ENCODE measurements around the gene RAB3C. TPM values are rescaled to one million over a fixed set of nuclear protein-coding genes. Genes with fewer than 3 reads are reported as not detected.

Gene RAB3C
- total RNA-seq, 6 experiments from 2014 or later, result 0.18 to 2.6 (median 0.99) TPM

DNA sequence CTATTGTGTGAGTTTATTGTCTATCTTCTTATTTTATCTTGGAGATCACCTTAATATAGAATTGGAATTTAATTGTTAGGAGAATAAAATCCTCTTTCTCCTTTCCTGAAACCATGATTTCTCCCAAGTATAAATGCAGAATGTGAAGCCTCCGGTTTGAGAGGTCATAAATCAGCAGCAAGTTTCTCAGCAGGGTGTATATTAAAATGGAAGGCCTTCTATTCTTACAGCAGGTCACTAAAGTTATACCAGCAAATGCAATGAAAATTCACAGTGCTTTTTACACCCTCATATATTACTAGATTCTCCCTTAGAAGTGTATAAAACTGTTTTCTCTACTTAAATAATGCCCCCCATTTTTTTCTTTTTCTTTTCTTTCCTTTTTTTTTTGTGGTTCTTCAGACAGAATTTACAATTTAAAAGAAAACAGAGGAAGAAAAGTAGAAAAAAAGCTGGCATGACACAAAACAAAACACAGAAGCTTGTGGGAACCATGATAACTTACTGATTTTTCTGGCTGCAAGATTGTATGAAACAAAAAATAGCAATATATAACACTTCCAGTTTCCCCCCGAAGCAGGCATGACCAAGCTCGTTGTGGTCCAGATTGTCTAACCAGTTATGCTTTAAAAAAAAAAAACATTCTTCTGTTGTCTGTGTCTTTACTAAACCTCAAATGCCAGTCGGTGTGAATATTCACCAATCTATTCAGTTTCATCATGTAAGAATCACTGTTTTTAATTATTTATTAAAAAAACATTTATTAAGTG is 211.2 kb downstream of the RAB3C start:
- H3K9me3 ChIP-seq, result no peaks in the 10 kb centered on the region
- ATAC-seq (no peak), DNase-seq (no peak)
- H3K27me3 ChIP-seq, result no peaks in the 10 kb centered on the region
- no peak overlapping the region for H3K27ac ChIP-seq
- TF ChIP-seq POLR2A (IDR thresholded peaks at IDR 0.05), result no peak
- TF ChIP-seq, protein P1, sequence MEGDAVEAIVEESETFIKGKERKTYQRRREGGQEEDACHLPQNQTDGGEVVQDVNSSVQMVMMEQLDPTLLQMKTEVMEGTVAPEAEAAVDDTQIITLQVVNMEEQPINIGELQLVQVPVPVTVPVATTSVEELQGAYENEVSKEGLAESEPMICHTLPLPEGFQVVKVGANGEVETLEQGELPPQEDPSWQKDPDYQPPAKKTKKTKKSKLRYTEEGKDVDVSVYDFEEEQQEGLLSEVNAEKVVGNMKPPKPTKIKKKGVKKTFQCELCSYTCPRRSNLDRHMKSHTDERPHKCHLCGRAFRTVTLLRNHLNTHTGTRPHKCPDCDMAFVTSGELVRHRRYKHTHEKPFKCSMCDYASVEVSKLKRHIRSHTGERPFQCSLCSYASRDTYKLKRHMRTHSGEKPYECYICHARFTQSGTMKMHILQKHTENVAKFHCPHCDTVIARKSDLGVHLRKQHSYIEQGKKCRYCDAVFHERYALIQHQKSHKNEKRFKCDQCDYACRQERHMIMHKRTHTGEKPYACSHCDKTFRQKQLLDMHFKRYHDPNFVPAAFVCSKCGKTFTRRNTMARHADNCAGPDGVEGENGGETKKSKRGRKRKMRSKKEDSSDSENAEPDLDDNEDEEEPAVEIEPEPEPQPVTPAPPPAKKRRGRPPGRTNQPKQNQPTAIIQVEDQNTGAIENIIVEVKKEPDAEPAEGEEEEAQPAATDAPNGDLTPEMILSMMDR (IDR thresholded peaks at IDR 0.05), result no peak
- 31% methylated on average over 4 of the region's 4 CpGs for WGBS (ENCODE audit: insufficient coverage, low coverage, low lambda C conversion rate, missing lambda C conversion rate)
- intact Hi-C loops (cut with DNase I), result no loop called here
- no peak overlapping the region for H3K4me3 ChIP-seq
- no peaks in the 10 kb centered on the region for H3K4me1 ChIP-seq
- no peaks in the 10 kb centered on the region for H3K36me3 ChIP-seq

DNA sequence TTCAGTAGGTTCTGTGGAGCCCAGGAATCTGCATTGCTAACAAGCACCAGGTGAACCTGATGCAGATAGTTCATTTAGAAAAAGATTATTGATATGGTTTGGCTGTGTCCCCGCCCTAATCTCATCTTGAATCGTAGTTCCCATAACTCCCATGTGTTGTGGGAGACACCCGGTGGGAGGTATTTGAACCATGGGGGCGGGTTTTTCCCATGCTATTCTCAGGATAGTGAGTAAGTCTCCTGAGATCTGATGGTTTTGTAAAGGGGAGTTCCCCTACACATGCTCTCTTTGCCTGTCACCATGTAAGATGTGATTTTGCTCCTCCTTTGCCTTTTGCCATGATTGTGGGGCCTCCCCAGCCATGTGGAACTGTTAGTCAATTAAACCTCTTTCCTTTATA is 212.0 kb downstream of the RAB3C start:
- Histone ChIP-seq H3K27ac (no peak overlapping the region), H3K27me3 (no peaks in the 10 kb centered on the region), H3K4me1 (no peaks in the 10 kb centered on the region), H3K36me3 (no peaks in the 10 kb centered on the region), H3K4me3 (no peak overlapping the region), H3K9me3 (no peaks in the 10 kb centered on the region)
- 88% methylated on average over 2 of the region's 4 CpGs for WGBS (ENCODE audit: insufficient coverage, low coverage, low lambda C conversion rate, missing lambda C conversion rate)
- TF ChIP-seq, protein P1 (IDR thresholded peaks at IDR 0.05), result no peak
- TF ChIP-seq POLR2A (IDR thresholded peaks at IDR 0.05), result no peak
- ATAC-seq (no peak), DNase-seq (no peak)
- intact Hi-C loops (cut with DNase I), result no loop called here

GRCh38 chr5:58795327-58795726 is 212.5 kb downstream of the RAB3C start:
- intact Hi-C loops (cut with DNase I), result no loop called here
- H3K4me3 ChIP-seq, result no peak overlapping the region
- no peaks in the 10 kb centered on the region for H3K9me3 ChIP-seq
- H3K36me3 ChIP-seq, result no peaks in the 10 kb centered on the region
- ATAC-seq (peak in 3 of 4 donors; percentile 82 to 91 (median 82)), DNase-seq (no peak)
- H3K4me1 ChIP-seq, result no peaks in the 10 kb centered on the region
- H3K27me3 ChIP-seq, result no peaks in the 10 kb centered on the region
- TF ChIP-seq, protein P1 (IDR thresholded peaks at IDR 0.05), result no peak
- no peak for TF ChIP-seq POLR2A (IDR thresholded peaks at IDR 0.05)
- H3K27ac ChIP-seq, result no peak overlapping the region

DNA sequence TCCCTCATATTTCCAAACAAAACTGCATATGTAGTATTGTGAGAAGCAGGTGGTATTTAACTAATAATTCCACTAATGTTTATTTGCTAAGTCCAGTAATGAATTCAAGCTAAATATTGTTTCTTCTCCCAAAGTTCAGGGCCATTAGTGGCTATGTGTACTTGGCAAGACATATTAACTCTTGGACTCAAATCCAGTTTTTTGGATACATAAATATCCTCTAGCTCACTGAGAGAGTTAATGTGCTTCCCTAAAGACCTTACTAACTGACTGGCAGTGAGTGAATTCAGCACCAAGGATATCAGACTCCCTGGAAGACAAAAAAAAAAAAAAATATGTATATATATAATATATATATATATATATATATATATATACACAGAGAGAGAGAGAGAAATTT is 214.1 kb downstream of the RAB3C start:
- Histone ChIP-seq H3K9me3 (no peaks in the 10 kb centered on the region), H3K36me3 (no peaks in the 10 kb centered on the region), H3K27ac (no peak overlapping the region), H3K4me3 (no peak overlapping the region), H3K27me3 (no peaks in the 10 kb centered on the region), H3K4me1 (no peaks in the 10 kb centered on the region)
- intact Hi-C loops (cut with DNase I), result no loop called here
- ATAC-seq (no peak), DNase-seq (no peak)
- no peak for TF ChIP-seq POLR2A (IDR thresholded peaks at IDR 0.05)
- TF ChIP-seq, protein P1 (IDR thresholded peaks at IDR 0.05), result no peak

DNA sequence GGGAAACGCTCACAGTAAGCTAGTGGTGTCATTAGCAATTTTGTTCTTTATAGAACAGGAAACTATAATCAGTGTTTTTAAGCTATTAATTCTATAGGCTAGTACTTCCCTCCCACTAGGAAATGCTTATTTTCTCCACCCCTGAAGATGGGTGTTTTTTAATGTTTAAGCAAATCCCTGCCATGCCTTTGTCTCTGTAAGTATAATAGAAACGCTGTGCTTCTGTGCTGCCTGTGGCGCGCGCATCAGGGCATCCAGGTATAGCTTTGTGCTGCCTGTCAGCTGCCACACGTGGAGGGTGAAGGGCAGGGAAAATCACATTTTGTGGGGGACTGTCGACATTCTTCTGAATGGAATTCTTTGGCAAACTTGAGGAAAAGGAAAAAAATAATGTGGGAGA is 217.5 kb downstream of the RAB3C start:
- no peaks in the 10 kb centered on the region for H3K4me1 ChIP-seq
- TF ChIP-seq, protein P1 (IDR thresholded peaks at IDR 0.05), result no peak
- no peak for TF ChIP-seq POLR2A (IDR thresholded peaks at IDR 0.05)
- no peak for DNase-seq
- H3K36me3 ChIP-seq, result no peaks in the 10 kb centered on the region
- 92% methylated on average over 7 of the region's 7 CpGs for WGBS (ENCODE audit: insufficient coverage, low coverage, low lambda C conversion rate, missing lambda C conversion rate)
- no peak for ATAC-seq
- H3K9me3 ChIP-seq, result no peaks in the 10 kb centered on the region
- intact Hi-C loops (cut with DNase I), result no loop called here
- no peak overlapping the region for H3K4me3 ChIP-seq
- H3K27ac ChIP-seq, result no peak overlapping the region
- no peaks in the 10 kb centered on the region for H3K27me3 ChIP-seq

Measured in right lobe of liver (tissue), 6 donors.